Transverse colon (tissue), 4 donors: ENCODE results near the gene SLC16A12. TPM values are rescaled to one million over a fixed set of nuclear protein-coding genes. Genes with fewer than 3 reads are reported as not detected.

Experiments used
- DNase-seq: peaks from one replicate; pipeline ENCODE4 v3.0.0-alpha.2; 2019
- H3K27ac ChIP-seq, 4 donors: fragments of 200-600 bp; sonication (generic); 2 replicates each; pipeline ENCODE4 v1.5.1; 2016 to 2018; ENCODE audit warnings: inconsistent platforms in 4 of 4
- H3K27me3 ChIP-seq: fragments of 200-600 bp; sonication (generic); 2 replicates; pipeline ENCODE4 v1.5.1; 2017; ENCODE audit warnings: inconsistent platforms
- H3K36me3 ChIP-seq, 4 donors: fragments of 200-600 bp; sonication (generic); 2 replicates each; pipeline ENCODE4 v1.5.1; 2017 to 2019; ENCODE audit warnings: inconsistent platforms in 4 of 4
- H3K4me1 ChIP-seq, 4 donors: fragments of 200-600 bp; sonication (generic); 2 replicates each; pipeline ENCODE4 v1.5.1; 2017 to 2020; ENCODE audit warnings: inconsistent platforms in 4 of 4
- H3K4me3 ChIP-seq, 4 donors: fragments of 200-600 bp; sonication (generic); 1 replicate in 1 of 4; 2 replicates in 3 of 4; pipeline versions ENCODE4 v1.5.1 to v1.6.1; 2017 to 2019; ENCODE audit warnings: inconsistent platforms in 4 of 4
- H3K9me3 ChIP-seq, 2 donors: fragments of 200-600 bp; sonication (generic); 2 replicates each; pipeline ENCODE4 v1.5.1; 2017 to 2019; ENCODE audit warnings: inconsistent platforms in 2 of 2
- CTCF ChIP-seq, 5 experiments: fragments of 200-600 bp in 3 of 5; fragments of 450-650 bp in 2 of 5; sonication (generic) in 3 of 5; IDR thresholded peaks; 1 replicate in 2 of 5; 2 replicates in 3 of 5; pipeline ENCODE4 v1.5.1; 2016 to 2017; ENCODE audit warnings: antibody characterized with exemption in 5 of 5, inconsistent platforms in 3 of 5, mild to moderate bottlenecking in 2 of 5, moderate library complexity in 1 of 5
- EP300 ChIP-seq: sonication (generic); formaldehyde crosslinking; IDR thresholded peaks from one replicate; pipeline ENCODE4 v1.6.1; 2017; ENCODE audit warnings: antibody characterized with exemption, low read depth
- POLR2A ChIP-seq: fragments of 450-650 bp; IDR thresholded peaks from one replicate; pipeline ENCODE4 v1.6.1; 2016; ENCODE audit warnings: antibody characterized with exemption, mild to moderate bottlenecking, moderate library complexity
- POLR2AphosphoS5 ChIP-seq, 3 donors: sonication (generic); formaldehyde crosslinking; IDR thresholded peaks; one replicate each; pipeline ENCODE4 v1.6.1; 2016; ENCODE audit warnings: antibody characterized with exemption in 3 of 3
- WGBS, 2 donors: methylation state at CpG; one replicate each; pipeline ENCODE4 v1.1.5; 2018; ENCODE audit warnings: low coverage in 1 of 2; 5-methylcytosine and 5-hydroxymethylcytosine counted together
- in situ Hi-C, 4 donors: fragments of 200-750 bp; cut with MboI; loops; one replicate each; pipeline versions ENCODE4 v1.15.0 to v1.15.1; 2017; ENCODE audit warnings: low sequenced_read_pairs in 3 of 4, low pct_ligation_motif_present in 1 of 4, low pct_unique_long_range_greater_than_20kb in 1 of 4
- intact Hi-C: fragments of 100-400 bp; cut with DNase I; formaldehyde crosslinking; loops from one replicate; pipeline ENCODE4 v1.15.1; 2023; ENCODE audit warnings: low total_unique reads
- total RNA-seq, 4 donors: library from RNA; depleted of rRNA; stranded (reverse); fragments of >200 nt; gene quantifications; one replicate each; pipeline ENCODE4 v1.1.0, GENCODE V29; 2016

Gene SLC16A12
- total RNA-seq, 4 donors from 2014 or later, result 0.27 to 7.6 (median 0.48) TPM; not detected in 1

GRCh38 chr10:89523274-89523673 is 12.1 kb downstream of the SLC16A12 start:
- no peaks in the 10 kb centered on the region for H3K36me3 ChIP-seq
- no peak for DNase-seq
- TF ChIP-seq POLR2AphosphoS5 (IDR thresholded peaks at IDR 0.05), result no peak
- no peak for TF ChIP-seq POLR2A
- TF ChIP-seq CTCF (IDR thresholded peaks at IDR 0.05), result no peak
- no peak for TF ChIP-seq EP300
- H3K9me3 ChIP-seq, result no peaks in the 10 kb centered on the region
- 83% methylated on average over 1 of the region's 1 CpG for WGBS, 2 donors
- H3K27ac ChIP-seq, result no peak overlapping the region
- in situ Hi-C loops, result no loop called here
- H3K27me3 ChIP-seq, result no peaks in the 10 kb centered on the region
- intact Hi-C loops, result no loop called here
- H3K4me3 ChIP-seq, result no peak overlapping the region
- H3K4me1 ChIP-seq, result no peaks in the 10 kb centered on the region

- Histone ChIP-seq H3K4me1 (no peaks in the 10 kb centered on the region), H3K27ac (no peak overlapping the region)
- in situ Hi-C loops, result no loop called here
Measured at GRCh38 chr10:89522463-89522862, 12.9 kb downstream of the SLC16A12 start.

GRCh38 chr10:89521368-89521767 is 14.0 kb downstream of the SLC16A12 start:
- H3K27me3 ChIP-seq, result no peaks in the 10 kb centered on the region
- H3K27ac ChIP-seq, result peak overlapping the region in 1 of 4 donors; percentile 4
- intact Hi-C loops, result no loop called here
- 35 to 55% methylated on average over 2 of the region's 2 CpGs for WGBS, 2 donors
- peaks cover 0 to 2% (median 0%) of the 10 kb centered on the region in 4 donors for H3K4me1 ChIP-seq
- H3K4me3 ChIP-seq, result no peak overlapping the region
- no peaks in the 10 kb centered on the region for H3K36me3 ChIP-seq
- DNase-seq, result no peak
- no peaks in the 10 kb centered on the region for H3K9me3 ChIP-seq
- in situ Hi-C loops, result no loop called here
- TF ChIP-seq POLR2AphosphoS5 (IDR thresholded peaks at IDR 0.05) (no peak), EP300 (no peak), CTCF (IDR thresholded peaks at IDR 0.05) (no peak), POLR2A (no peak)

More at GRCh38 chr10:89522463-89522862, 12.9 kb downstream of the SLC16A12 start:
- Histone ChIP-seq H3K4me3 (no peak overlapping the region), H3K36me3 (no peaks in the 10 kb centered on the region), H3K27me3 (no peaks in the 10 kb centered on the region), H3K9me3 (no peaks in the 10 kb centered on the region)
- DNase-seq, result no peak
- TF ChIP-seq CTCF (IDR thresholded peaks at IDR 0.05), result no peak
- no peak for TF ChIP-seq POLR2AphosphoS5 (IDR thresholded peaks at IDR 0.05)
- TF ChIP-seq POLR2A, result no peak
- 90 to 97% methylated on average over 1 of the region's 1 CpG for WGBS, 2 donors
- intact Hi-C loops, result no loop called here

- no peak for DNase-seq
- no peaks in the 10 kb centered on the region for H3K36me3 ChIP-seq
- H3K4me3 ChIP-seq, result no peak overlapping the region
- H3K9me3 ChIP-seq, result no peaks in the 10 kb centered on the region
- H3K27ac ChIP-seq, result peak overlapping the region in 1 of 4 donors; percentile 4
- H3K27me3 ChIP-seq, result no peaks in the 10 kb centered on the region
- TF ChIP-seq EP300 (no peak), CTCF (IDR thresholded peaks at IDR 0.05) (no peak), POLR2AphosphoS5 (IDR thresholded peaks at IDR 0.05) (no peak), POLR2A (no peak)
- peaks cover 0 to 5% (median 0%) of the 10 kb centered on the region in 4 donors for H3K4me1 ChIP-seq
- in situ Hi-C loops (no loop called here), intact Hi-C loops (no loop called here)
- 48 to 55% methylated on average over 1 of the region's 1 CpG for WGBS, 2 donors
Measured at GRCh38 chr10:89520706-89521105, 14.7 kb downstream of the SLC16A12 start.
